Panc1 (cell line): Measurements from ENCODE around the gene EDAR.

Experiments
- CTCF ChIP-seq: fragments of 450-650 bp; IDR thresholded peaks from 2 replicates; pipeline ENCODE4 v1.5.1; 2017; ENCODE audit warnings: mild to moderate bottlenecking
- POLR2AphosphoS5 ChIP-seq: IDR thresholded peaks from 2 replicates; pipeline ENCODE4 v1.6.1; 2012; ENCODE audit warnings: mild to moderate bottlenecking, low read depth, low read length, moderate library complexity
- TF ChIP-seq, protein P1 (sequence below), 2 experiments: IDR thresholded peaks; 2 replicates each; pipeline ENCODE4 v1.6.1; 2011 to 2012; ENCODE audit warnings: low read depth in 2 of 2, control low read depth in 1 of 2, low read length in 1 of 2, mild to moderate bottlenecking in 1 of 2, moderate library complexity in 1 of 2; ENCODE audit not compliant: insufficient read depth in 1 of 2

DNA sequence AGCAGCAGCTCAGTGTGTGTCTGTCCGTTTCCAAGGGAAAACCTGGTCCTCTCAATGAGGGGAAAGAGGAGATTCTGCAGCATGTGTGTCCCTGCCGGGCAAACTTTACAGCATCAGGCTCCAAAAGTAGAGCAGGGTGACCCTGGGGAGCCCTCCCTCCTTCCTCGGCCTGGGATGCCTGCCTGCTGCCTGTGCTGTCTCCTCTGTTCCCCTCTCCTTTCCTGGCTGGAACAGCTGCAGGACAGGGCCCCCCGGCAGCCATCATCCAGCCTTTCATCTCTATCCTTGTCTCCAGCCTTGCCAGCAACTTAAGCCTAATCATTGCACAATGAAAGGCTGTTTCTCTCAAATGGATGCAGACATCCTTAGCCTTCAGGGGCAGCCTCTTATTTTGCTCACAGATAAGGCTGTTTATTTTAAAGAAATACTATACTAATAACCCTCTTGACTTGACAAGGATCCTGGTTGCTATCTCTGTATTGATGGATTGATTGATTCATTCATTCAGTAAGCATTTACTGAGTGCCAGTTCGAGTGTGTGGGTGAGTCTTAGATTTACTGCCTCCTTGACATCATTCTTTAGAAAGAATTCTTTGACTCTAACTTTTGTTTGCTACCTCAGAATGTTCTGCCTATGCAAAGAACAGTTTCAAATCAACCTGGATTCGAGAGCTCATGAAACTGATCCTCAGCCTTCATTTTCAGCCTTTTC, 40.6 kb upstream of the EDAR start:
- TF ChIP-seq CTCF (no peak), POLR2AphosphoS5 (no peak)
- TF ChIP-seq, protein P1, sequence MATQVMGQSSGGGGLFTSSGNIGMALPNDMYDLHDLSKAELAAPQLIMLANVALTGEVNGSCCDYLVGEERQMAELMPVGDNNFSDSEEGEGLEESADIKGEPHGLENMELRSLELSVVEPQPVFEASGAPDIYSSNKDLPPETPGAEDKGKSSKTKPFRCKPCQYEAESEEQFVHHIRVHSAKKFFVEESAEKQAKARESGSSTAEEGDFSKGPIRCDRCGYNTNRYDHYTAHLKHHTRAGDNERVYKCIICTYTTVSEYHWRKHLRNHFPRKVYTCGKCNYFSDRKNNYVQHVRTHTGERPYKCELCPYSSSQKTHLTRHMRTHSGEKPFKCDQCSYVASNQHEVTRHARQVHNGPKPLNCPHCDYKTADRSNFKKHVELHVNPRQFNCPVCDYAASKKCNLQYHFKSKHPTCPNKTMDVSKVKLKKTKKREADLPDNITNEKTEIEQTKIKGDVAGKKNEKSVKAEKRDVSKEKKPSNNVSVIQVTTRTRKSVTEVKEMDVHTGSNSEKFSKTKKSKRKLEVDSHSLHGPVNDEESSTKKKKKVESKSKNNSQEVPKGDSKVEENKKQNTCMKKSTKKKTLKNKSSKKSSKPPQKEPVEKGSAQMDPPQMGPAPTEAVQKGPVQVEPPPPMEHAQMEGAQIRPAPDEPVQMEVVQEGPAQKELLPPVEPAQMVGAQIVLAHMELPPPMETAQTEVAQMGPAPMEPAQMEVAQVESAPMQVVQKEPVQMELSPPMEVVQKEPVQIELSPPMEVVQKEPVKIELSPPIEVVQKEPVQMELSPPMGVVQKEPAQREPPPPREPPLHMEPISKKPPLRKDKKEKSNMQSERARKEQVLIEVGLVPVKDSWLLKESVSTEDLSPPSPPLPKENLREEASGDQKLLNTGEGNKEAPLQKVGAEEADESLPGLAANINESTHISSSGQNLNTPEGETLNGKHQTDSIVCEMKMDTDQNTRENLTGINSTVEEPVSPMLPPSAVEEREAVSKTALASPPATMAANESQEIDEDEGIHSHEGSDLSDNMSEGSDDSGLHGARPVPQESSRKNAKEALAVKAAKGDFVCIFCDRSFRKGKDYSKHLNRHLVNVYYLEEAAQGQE (IDR thresholded peaks at IDR 0.05; ENCODE audit: insufficient read depth in 1 of 2, low read depth in 2 of 2, low read length in 1 of 2), result no peak
